Hematopoietic multipotent progenitor cell treated with erythropoietin and hydrocortisone succinate and interleukin-3 and kit ligand, for 6 days (in vitro differentiated cells): ENCODE results near the gene ZFYVE28.

Experiments used
- DNase-seq: peaks from one replicate; pipeline ENCODE4 v3.0.0-alpha.2; 2015

The ZFYVE28 gene

DNA sequence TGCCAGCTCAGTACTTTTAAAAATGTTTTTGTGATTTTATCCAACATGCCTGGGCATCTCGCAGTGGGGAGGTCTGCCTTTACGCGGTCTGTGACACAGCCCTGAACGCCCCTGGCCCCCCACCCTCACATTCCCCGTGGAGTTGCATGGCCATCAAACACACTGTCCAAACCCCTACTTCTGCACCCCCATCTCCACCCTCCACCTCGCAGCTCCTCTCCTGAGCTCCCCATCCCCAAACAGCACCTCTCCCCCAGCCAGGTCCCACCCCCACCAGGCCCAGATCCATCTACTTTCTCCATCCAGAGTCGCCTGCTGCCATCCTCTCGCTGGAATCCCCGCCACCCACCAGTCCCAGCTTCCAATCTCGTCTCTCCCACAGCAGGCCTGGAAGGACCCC is 9.5 kb downstream of the ZFYVE28 start:
- no peak for DNase-seq

DNA sequence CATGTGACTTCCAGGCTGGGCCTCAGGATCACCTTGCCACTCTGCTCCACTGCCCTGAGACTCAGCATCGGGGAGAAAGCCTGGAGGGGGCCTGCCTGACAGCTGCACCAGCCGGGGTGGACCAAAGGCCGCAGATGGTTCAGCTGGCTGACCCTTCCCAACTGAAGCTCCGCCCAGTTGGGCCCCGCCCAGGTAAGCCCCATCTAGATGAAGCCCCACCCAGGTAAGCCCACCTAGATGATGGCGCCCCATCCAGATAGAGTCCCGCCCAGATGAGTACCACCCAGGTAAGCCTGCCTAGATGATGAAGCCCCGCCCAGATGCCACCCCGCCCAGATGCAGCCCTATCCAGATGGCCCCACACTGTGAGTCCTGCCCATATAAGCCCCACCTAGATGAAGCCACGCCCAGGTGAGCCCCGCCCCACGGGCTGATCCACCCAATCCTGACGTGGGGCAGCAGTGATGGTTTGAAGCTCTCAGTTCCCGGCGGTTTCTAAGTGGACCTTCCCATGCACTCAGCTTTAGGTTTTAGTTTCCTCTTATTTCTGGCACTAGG is 10.0 kb downstream of the ZFYVE28 start:
- DNase-seq, result peak; percentile 57

DNA sequence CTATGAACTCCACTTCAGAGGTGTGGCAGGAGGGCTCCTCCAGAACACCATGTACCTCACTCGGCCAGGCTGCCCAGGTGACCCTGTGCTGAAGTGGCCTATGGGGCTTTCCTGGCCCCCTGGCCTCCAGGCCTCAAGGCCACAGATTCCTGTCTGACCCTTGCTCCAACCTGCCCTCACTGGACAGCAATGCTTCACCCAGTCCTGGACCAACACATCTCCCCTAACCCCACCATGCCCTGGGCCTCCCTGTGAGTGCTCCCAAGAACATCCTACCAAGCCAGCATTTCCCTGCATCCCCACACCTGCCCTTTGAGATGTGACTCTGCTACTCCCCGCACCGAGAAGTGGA is 10.5 kb downstream of the ZFYVE28 start:
- DNase-seq, result no peak

DNA sequence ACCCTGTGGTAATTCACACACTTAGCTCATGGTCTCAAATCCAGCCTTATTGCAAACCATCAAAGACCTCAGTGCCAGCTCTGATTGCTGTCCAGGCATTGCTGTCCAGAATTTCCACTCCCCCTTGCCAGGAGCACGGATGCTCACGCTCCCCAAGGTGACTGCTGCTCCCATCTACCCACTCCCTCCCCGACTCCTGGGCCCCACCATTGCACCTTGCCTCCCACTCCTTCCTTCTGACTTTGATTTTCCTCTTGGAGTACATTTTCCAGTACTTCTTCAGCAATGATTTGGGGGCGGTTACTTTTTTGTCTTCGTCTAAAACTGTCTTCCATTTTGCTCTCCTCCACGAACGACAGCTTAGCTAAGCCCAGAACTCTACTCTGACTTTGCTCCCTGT is 11.5 kb downstream of the ZFYVE28 start:
- DNase-seq, result no peak

DNA sequence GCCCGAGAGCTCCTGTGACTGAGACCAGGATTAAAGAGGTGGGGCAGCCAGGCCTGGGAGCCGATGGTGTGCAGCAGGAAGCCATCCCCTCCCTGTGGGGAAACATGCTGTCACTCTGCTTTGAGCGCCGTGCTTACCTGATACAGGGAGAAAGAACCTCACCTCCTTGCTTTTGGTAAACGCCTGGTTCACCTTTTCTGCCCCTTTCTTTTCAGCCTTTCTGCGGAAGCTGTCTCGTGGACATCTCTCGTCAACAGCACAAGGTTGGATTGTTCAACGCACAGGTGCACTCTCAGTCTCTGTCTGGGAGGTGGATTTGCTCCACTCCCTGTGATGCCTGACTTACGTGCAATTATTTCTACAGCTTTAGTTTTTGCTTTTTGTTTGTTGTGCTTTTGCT is 12.0 kb downstream of the ZFYVE28 start:
- no peak for DNase-seq

DNA sequence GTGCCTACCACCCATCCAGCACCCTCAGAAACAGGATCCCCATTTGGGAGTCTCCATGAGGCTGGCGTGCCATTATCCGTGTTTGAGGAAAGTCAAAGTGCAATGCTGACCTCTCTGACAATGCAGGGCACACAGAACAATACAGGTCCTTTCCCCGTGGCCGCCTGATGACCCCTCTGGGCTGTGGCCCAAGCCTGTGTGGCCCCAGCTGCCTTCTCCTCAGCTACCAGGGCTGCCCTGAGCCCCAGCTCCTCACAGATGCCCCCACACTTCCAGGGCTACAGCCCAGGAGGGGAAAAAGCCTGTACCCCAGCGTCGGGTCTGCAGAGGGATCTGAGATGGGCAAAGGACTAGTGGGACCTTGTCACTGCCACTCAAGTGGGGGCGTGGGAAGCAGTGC is 15.5 kb downstream of the ZFYVE28 start:
- no peak for DNase-seq

DNA sequence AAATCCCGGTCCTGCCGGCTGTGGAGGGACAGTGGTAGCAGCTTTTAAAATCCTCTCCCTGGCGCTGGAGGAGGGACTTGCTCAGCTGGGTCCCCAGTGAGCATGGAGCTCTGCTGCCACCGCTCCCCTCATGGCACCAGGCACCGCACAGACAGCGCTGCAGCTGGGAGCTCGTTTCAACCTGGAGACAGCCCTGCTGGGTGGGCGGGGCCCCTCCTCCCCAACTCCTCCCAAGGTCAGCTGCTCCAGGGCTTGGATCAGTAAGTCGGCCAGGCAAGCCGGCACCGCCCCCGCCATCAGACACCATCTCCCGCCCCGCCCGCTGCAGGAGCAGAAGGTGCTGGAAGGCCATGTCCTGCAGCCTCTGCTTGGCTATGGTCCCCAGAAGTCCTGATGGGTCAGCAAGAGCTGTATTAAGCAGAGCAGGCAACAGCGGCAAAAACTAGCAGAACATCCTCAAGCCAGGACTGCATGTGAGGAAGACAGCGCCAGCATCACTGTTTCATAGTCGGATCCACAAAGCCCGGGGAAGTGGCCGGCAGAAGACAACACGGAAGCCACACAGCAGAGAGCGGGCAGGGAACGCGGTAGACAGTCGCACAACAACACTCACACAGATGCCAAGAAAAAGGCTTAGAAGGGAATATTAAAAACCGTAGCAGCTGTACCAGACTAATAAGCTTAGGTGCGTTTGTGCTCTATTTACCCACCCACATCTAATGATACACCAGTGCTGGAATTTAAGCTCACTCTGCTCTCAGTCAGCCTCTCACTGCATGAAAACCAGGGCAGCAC is 16.2 kb downstream of the ZFYVE28 start:
- DNase-seq, result peak; percentile 85

DNA sequence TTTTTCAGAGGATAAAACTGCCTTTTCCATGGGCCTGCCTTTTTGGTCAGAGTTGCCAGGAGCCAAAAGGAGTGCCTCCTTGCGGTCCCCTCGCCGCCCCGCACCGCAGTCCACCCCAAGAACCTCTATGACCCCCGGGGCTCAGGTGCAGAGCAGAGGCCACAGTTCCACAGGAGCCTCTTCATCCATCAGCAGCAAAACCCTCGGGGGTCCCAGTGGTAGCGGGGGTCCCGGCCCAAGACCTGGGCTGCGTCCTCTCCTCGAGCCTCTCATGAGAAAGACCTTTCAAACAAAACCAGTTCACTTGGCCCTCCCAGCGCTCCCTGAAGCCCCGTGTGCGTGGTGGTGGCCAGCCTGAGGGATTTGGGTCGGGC is 16.8 kb downstream of the ZFYVE28 start:
- DNase-seq, result no peak

DNA sequence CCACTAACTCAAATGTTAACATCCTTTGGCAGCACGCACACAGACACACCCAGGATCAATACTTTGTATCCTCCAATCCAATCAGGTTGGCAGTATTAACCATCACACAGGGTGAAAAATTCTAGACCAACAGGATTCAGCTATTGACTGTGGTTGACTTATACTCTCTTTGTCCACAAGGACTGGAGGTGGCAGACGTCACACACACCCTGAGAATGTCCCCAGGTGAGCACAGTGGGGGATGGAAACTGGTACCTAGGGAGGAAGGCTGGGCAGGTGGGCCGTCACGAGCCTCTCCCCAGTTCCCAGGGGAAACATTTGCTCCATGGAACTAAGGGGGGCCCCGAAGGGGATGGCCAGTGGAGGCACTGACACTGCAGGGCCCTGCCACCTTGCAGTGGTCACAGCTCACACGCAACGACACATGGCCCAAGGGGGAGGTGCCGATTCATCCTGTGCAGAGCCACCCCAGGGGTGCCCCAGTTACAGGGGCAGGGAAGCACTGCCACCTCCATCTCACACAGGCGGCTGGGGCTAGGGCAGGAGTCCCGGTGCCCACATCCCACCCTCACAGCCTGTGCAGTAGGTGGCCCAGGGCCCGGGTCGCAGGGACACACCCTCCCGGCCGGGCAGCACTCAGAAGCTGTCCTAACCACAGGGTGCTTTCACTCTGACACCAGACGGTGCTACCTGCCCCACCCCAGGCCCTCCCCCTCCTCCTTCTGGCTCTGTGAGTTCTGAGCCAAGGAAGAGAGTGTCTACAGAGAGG is 17.4 kb downstream of the ZFYVE28 start:
- DNase-seq, result no peak

DNA sequence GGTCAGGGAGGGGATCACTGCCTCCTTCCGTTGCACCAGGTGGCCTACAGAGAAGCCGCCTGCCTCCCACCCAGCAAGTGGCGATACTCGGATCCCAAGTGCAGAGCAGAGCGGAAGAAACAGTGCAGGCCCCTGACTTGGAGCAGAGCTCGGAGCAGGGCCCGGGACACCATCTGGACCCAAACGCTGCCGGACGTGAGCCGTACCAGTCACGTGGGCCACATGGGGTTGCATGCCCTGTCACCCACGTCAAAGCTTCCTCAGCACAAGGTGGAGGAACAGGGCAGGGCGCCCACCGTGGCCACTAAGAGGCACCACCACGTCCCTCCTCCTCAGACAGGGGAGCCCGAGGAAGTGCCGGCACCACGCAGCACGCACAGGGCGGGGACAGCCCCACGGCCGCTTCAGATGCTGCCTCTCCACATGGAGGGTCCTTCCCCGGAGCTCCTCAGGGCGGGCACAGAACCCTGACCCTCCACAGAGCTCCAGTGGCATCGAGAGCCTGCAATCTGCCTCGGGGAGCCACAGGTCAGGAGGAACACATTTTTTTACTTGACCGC is 18.7 kb downstream of the ZFYVE28 start:
- DNase-seq, result no peak

DNA sequence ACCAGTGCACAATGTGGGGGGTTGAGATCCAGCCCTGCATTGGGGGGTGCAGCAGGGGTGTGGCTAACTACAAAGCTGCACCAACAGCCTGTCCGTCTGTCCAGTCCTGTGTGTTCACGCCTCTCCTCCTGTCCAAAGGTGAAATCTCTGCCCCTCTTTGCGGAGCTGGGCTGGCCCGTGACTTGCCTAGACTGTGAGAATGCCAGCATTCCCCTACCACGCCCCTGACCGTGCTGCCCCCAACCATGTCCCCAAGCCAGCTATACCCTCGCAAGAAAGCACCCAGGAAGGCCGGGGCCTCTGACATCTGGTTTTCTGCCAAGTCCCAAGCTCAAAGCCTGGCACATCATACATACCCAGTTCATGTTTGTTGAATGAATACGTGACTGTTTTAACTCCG is 19.2 kb downstream of the ZFYVE28 start:
- no peak for DNase-seq

DNA sequence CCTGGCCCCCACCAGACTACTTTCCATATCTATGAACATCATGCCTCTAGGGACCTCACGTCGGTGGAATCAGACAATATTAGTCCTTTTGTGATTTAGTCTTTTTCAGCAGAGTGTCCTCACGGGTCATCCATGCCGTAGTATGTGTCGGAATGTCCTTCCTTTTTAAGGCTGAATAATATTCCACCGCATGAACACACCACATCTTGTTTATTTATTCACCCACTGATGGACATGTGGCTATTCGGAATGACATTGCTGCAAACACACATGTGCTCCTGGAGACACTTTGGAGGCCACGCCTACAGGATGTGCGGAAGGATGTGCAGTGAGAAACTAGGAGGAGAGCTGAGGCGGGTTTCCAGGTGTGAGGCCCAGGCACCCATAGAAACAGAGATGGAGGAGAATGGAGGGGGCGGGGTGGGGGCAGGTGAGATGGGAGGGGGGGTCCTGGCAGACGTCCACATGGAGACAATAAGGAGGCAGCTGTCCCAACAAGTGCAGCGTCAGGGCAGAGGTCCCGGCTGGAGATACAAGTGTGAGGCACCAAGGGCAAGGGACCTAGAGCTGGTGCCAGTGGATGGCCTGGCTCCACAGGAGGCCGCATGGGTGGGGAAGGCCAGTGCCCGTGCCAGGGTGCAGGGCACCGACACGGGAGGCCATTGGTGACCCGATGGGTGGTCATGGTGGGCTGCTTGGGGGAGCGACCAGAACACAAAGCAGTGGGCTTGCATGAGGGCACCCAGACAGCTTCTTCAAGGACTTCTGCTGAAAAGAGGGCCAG is 20.7 kb downstream of the ZFYVE28 start:
- DNase-seq, result no peak

DNA sequence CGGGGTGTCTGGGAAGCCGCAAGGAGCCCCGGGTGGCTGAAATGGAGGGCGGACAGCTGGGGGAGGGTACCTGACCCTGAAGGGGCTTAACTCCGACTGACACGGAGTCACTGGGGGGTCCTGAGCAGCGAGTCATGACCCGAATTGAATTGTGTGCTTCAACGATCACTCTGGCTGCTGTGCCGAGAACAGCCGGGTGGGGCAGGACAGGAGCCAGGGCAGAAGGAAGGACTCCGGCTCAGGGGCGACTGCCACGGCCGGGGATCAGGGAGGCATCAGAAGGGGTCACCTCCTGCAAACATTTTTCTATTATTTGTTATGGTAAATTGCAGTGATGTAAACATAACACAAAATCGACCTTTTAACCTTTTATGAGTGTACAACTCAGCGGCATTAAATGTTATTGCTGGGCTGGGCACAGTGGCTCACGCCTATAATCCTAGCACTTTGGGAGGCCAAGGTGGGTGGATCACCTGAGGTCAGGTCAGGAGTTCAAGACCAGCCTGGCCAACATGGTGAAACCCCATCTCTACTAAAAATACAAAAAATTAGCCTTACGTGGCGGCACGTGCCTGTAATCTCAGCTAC is 21.6 kb downstream of the ZFYVE28 start:
- no peak for DNase-seq

DNA sequence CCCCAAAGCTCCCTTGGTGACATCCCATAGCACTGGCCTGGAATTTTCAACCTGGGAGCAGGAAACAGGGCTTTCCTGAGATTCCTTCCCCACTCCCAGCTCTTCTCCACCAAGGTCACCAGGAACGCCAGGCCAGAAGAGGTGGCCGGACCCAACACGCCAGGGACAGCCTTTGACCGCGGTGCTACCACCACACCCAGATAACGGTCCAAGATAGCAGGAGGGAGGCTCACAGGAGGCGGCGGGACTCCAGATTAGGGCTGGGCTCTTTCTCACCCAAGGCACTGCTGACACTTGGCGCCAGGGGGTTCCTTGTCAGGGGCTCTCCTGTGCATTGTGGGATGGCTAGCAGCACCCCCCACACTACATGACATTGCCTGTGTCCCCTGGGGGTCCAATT is 22.9 kb downstream of the ZFYVE28 start:
- peak; percentile 83 for DNase-seq

DNA sequence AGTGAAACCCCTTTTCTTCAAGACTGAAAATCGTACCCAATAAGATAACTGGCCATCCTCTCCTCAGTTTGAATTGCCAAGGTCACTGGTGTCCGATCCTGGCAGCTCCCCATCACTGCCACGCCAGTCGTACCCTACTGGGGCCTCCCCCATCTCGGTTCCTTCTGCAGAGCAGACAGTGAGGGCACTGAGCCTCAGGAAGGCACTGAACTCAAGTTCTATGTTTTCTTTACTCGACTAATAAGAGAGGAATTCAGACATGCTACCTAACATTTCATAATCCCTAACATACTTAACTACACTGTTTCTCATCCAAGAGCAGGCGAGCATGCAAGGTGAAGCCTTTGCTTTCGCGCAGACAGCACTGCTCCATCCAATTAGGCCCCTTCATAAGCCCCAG is 23.4 kb downstream of the ZFYVE28 start:
- no peak for DNase-seq

DNA sequence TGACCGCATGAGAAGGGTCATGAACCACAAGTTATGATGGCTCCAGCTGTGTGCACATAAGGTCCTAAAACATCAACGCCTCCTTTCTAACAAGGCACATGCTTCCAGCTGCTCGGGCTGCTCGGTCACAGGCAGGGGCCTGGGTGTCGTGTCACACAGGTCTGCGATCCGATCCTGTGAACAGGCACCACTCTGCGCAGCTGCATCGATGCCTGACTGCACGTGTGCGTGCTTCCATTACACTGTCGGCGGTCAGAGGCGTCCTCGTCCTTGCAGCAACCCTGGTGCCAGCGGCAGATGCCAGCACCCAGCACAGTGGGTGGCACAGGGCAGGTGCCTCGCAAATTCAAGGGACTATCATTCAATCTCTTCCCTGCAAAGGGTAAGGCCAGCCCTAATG is 23.9 kb downstream of the ZFYVE28 start:
- DNase-seq, result no peak

DNA sequence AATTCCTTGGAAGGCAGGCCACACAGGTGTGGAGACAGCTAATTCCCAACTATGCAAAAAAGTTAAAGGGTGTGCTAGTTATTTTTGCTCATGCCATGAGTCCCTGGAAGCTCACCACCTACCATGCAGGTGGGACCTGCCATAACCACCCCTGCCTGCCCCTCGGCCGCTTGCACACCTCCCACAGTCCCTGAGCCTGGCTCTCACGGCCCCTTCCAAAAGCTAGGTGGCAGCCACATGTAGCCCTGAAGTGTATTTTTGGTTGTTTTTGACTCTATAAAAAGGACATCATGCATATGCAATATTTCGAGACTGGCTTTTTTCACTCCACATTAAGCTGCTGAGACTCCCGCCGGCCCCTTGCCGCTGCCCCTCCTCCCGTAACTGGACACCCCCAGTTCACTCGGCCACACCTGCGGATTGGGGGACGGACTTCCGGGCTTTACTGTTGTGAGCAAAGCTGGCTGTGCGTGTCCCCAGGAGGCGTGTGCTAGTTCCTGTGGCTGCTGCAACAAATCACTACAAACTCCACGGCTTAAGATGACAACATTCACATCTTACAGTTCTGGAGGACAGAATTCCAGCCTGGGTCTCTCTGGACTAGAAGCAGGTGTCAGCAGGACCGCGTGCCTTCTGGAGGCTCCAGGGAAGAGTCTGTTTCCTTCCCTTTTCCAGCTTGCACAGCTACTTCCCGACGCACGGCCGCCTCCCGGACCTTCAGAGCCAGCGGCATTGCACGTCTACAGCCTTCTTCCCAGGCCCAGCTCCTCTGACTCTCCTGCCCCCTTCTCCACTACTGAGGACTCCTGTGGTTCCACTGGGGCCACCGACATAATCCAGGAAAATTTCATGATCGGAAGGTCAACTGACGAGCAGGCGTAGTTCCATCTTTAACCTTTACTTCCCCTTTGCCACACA is 24.8 kb downstream of the ZFYVE28 start:
- no peak for DNase-seq

DNA sequence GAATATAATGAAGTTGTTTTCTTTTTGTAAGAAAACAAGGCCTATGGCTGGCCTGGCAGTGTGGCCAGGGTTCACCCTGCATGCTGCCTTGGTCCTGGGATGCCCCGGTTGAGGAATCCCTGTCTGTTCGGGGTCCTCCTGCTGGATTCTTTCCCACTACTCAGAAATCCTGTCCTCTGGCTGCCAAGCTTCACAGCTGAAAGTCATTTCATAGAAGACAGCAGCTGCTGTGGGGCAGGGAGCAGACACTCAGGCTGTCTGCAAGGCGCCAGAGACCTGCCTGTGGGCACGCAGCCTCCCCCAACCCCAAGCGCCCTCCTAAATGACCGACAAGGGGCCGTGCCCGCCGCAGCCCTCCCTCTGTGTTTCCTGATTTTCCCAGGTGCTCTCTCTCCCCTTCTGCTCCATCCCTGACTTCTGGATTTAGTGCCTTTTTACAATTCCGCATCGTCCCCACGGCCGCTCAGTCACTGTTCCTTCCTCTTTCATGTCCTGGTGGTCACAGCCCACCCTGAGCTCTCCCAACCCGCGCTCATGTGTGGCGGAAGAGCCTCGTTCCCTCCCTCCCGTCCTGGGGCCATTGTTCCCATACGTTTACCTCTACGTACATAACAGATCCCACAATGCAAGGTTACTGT is 27.5 kb downstream of the ZFYVE28 start:
- no peak for DNase-seq

DNA sequence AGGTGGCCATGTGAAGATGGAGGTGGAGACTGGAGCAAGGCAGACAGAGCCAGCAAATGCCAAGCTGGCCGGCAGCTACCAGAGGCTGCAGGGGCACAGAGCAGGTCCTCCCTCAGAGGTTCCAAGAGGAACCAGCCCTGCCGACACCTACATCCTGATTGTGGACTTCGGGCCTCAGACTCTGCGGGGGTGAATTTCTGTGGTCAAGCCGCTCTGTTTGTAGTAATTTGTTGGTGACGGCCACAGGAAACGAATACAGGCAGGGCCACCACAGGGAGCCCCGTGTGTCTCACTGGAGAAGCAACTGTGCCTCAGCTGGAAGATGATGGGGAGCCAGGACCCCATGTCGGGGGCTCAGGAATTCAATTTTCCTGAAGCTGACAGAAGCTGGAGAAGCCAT is 28.3 kb downstream of the ZFYVE28 start:
- peak; percentile 32 for DNase-seq

DNA sequence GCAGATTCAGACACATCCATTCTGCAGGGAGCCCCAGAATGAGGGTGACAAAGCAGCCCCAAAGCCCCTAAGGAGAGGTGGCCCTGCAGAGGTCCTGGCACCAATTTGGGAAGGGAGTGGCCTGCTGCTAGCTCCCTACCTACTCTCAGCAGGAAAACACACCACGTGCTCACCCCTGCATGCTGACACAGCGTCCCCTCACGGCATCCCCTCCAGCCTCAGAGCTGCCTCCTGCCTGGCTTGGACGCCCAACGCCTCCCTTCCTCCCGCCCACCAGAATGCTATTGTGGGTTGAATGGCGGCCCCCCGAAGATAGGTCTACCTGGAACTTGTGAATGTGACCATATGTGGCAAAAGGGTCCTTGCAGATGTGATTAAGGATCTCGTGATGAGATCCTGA is 28.8 kb downstream of the ZFYVE28 start:
- DNase-seq, result no peak
